Activated T-helper 17 cell treated with anti-CD3 and anti-CD28 coated beads, Interleukin-2, amount 50 U/mL, for 72 hours (primary cell): Measurements from ENCODE around the gene ADNP2. TPM values are rescaled to one million over a fixed set of nuclear protein-coding genes. Genes with fewer than 3 reads are reported as not detected.

ENCODE experiments used
- ATAC-seq: fragments of 150-1000 bp; cut with Tn5 transposase; replicated peaks from 2 replicates; pipeline ENCODE4 v1.10.0; 2021; ENCODE audit warnings: mild to moderate bottlenecking, moderate library complexity
- H3K27ac Mint-ChIP-seq: one replicate; pipeline ENCODE4 v1.8.0; 2022; ENCODE audit warnings: mixed read lengths
- H3K27me3 Mint-ChIP-seq: one replicate; pipeline ENCODE4 v1.8.0; 2022; ENCODE audit warnings: mixed read lengths
- H3K36me3 Mint-ChIP-seq: one replicate; pipeline ENCODE4 v1.8.0; 2022; ENCODE audit warnings: low read depth, mild to moderate bottlenecking, mixed read lengths
- H3K4me1 Mint-ChIP-seq: one replicate; pipeline ENCODE4 v1.8.0; 2022; ENCODE audit warnings: mixed read lengths
- H3K4me3 Mint-ChIP-seq: one replicate; pipeline ENCODE4 v1.8.0; 2022; ENCODE audit warnings: mild to moderate bottlenecking, mixed read lengths
- H3K9me3 Mint-ChIP-seq: one replicate; pipeline ENCODE4 v1.8.0; 2022; ENCODE audit warnings: mixed read lengths
- total RNA-seq, 2 donors: library from RNA; stranded (reverse); gene quantifications; one replicate each; pipeline ENCODE4 v1.2.3, GENCODE V29; 2022

ADNP2 gene
- total RNA-seq, 2 donors from 2014 or later = 31.8 to 34.9 TPM

DNA sequence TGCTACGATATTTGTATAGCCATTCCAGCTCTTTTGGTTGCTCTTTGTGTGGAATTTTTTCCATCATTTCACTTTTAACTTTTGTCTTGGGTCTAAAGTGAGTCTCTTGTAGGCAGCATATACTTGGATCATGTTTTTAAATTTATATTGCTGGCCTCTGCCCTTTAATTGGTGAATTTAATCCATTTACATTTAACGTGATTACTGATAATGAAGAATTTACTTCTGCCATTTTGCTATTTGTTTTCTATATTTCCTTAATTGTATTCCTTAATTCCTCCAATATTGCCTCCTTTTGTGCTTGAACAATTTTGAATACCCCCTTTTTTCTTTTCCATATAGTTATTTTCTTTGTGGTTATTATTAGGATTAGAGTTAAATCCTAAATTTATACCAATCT, 21.0 kb upstream of the ADNP2 start:
- Mint-ChIP-seq H3K9me3 (peaks cover 22% of the 10 kb centered on the region), H3K27ac (no peak overlapping the region), H3K4me1 (no peaks in the 10 kb centered on the region), H3K27me3 (peaks cover 14% of the 10 kb centered on the region), H3K4me3 (no peak overlapping the region), H3K36me3 (no peaks in the 10 kb centered on the region)
- no peak for ATAC-seq

DNA sequence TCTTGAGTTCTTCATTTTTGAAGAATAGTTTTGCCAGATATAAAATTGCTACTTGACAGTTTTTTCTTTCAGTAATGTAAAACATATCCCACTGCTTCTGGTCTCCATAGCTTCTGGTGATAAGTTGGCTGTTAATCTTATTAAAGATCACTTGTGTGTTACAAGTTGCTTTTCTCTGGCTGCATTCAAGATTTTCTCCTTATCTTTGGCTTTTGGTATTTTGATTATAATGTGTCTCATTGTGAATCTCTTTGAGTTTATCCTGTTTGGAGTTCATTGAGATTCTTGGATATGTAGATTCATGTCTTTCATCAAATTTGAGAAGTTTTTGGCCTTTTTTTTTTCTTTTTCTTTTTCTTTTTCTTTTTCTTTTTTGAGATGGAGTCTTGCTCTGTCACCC, 20.2 kb upstream of the ADNP2 start:
- H3K4me1 Mint-ChIP-seq = no peaks in the 10 kb centered on the region
- no peak overlapping the region for H3K27ac Mint-ChIP-seq
- H3K36me3 Mint-ChIP-seq = no peaks in the 10 kb centered on the region
- no peak for ATAC-seq
- peaks cover 23% of the 10 kb centered on the region for H3K9me3 Mint-ChIP-seq
- peaks cover 14% of the 10 kb centered on the region for H3K27me3 Mint-ChIP-seq
- H3K4me3 Mint-ChIP-seq = no peak overlapping the region

DNA sequence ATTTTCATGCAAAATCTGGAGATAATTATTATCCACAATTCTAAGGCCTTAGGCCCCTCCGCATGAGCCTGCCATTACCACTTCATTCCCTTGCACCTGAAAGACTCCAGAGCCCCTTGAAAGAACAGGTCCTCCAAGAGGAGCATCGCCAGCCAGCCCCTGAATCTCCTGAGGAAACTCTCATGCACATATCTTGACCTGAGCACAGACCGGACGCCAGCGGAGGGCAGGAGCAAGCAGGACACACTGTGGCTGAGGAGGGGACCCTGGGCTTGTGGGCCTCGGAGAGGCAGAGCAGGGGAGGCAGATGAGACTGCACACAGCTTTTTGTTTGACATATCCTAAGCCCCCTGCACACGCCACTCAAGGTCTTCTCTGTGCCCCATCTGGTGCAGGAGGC, 13.6 kb upstream of the ADNP2 start:
- no peak for ATAC-seq
- peaks cover 7% of the 10 kb centered on the region for H3K27me3 Mint-ChIP-seq
- no peaks in the 10 kb centered on the region for H3K36me3 Mint-ChIP-seq
- H3K4me1 Mint-ChIP-seq = no peaks in the 10 kb centered on the region
- H3K4me3 Mint-ChIP-seq = no peak overlapping the region
- H3K27ac Mint-ChIP-seq = no peak overlapping the region
- H3K9me3 Mint-ChIP-seq = peaks cover 3% of the 10 kb centered on the region

DNA sequence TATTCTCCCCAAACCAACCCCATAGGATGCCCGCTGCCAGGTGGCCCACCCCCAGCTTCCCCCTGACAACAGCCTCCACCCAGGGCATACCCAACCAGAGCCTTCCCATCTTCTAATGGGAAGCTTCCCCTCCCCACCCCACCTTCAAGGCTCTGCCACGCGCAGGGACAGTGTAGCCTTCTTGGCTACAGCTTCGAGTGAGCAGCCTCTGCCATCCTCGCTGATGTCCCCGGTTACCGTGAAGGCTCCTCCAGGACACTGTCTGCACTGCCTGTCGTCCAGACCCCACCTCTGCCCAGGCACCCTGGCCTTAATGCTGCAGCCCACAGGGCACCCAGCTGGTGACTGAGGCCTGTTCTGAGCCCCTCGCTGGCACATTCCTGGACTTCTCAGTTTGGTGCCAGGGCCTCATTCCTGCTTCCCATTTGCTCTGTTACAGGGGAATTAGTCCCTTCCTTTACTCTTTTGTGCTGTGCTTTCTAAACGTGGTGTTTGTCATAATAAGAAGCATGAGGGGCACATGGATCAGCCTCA, 13.0 kb upstream of the ADNP2 start:
- H3K27ac Mint-ChIP-seq = no peak overlapping the region
- no peaks in the 10 kb centered on the region for H3K4me1 Mint-ChIP-seq
- no peak for ATAC-seq
- H3K36me3 Mint-ChIP-seq = no peaks in the 10 kb centered on the region
- no peak overlapping the region for H3K4me3 Mint-ChIP-seq
- H3K27me3 Mint-ChIP-seq = peaks cover 7% of the 10 kb centered on the region
- peaks cover 7% of the 10 kb centered on the region for H3K9me3 Mint-ChIP-seq

DNA sequence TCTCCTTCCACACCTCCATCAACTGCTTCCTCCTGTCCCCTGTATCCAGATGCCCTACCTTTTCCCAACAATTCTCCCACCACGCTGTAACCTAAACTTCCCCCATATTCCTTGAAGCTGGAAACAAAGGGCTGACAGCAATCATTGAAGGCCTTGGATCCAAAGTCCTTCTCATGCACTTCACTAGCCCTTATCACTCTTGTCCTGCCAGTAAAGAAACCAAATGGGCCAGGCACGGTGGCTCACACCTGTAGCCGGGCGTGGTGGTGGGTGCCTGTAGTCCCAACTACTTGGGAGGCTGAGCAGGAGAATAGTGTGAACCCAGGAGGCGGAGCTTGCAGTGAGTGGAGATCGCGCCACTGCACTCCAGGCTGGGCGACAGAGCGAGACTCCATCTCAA, 11.9 kb upstream of the ADNP2 start:
- H3K27me3 Mint-ChIP-seq = no peaks in the 10 kb centered on the region
- no peak for ATAC-seq
- no peak overlapping the region for H3K4me3 Mint-ChIP-seq
- H3K36me3 Mint-ChIP-seq = no peaks in the 10 kb centered on the region
- peaks cover 12% of the 10 kb centered on the region for H3K9me3 Mint-ChIP-seq
- no peaks in the 10 kb centered on the region for H3K4me1 Mint-ChIP-seq
- no peak overlapping the region for H3K27ac Mint-ChIP-seq

DNA sequence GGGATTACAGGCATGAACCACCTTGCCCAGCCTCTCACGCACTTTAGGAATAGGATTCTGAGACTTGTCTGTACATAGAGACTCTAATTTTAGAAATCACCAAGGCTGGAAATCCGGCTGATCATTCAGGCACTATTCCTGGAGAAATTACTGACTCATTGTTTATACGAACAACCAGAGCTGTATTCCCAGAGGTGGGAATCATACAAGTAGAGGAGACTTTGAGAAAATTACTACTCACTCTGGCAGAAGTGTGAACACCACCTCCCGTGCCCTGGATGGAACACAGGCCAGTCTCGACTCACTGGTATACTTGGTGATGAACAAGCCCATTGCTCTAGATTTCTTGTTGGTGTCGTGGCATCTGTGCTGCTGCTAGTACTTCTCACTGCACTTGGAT, 5.8 kb upstream of the ADNP2 start:
- Mint-ChIP-seq H3K4me1 (peaks cover 29% of the 10 kb centered on the region), H3K4me3 (no peak overlapping the region)
- ATAC-seq = no peak

DNA sequence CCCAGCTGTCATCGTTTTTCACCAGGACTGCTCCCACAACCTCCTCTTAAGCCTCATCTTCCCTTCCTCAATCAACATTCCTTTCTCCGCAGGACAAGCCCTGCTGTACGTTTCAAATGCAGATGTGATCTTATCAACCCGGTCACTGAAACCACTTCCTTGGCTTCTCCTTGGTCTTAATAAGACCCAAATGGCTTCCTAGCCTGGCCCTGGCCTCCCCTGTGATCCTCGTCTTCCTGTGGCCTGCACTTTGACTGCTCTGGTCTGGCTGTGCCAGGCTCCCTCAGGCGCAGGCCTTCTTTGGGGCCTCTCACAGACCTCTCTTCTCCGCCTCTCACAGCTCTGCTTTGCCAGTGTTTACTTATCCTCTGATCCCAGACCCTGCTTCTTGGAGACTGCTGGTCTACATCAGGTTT, 4.7 kb upstream of the ADNP2 start:
- Mint-ChIP-seq H3K4me3 (no peak overlapping the region), H3K27ac (no peak overlapping the region), H3K36me3 (peaks cover 7% of the 10 kb centered on the region), H3K27me3 (no peaks in the 10 kb centered on the region), H3K4me1 (peaks cover 29% of the 10 kb centered on the region), H3K9me3 (peaks cover 9% of the 10 kb centered on the region)
- no peak for ATAC-seq

More for the DNA sequence above, 5.8 kb upstream of the ADNP2 start:
- H3K9me3 Mint-ChIP-seq = peaks cover 9% of the 10 kb centered on the region
- H3K27me3 Mint-ChIP-seq = no peaks in the 10 kb centered on the region
- no peaks in the 10 kb centered on the region for H3K36me3 Mint-ChIP-seq
- H3K27ac Mint-ChIP-seq = no peak overlapping the region

DNA sequence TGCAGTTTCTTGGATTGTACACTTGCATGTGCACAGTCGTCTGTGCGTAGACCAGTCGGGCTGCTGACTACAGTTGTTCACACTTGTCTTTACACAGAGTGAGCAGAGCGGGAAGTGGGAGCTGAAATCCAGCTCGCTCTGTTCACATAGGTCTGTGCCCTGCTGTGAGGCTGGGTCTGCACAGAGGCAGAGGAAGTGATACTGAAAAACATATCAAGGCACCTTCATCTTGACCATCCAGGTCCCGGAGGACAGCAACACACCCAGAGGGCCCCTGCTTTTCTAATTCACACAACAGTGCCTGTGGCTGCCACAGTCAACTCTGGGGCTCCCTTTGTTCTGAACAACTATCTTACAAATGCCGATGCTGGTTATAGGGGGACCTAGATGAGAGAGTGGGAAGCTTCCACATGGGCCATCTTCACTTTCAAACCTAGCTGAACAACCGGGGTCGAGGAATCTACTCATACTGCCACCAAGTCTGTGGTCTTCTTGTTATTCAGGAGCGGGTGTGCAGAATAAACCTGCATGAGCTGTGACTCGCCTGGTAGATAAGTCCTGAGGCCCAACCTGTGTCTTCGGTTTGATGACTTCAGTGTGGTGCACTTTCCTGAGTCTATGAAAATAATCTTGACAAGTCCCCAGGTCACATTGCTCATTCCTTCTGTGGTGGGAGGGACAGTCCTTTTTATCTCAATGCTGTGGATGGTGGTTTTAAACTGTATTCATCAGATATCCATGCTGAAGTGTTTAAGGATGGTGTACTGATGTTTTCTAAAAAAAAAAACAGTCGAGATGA, 3.5 kb upstream of the ADNP2 start:
- Mint-ChIP-seq H3K27me3 (no peaks in the 10 kb centered on the region), H3K36me3 (peaks cover 15% of the 10 kb centered on the region), H3K4me3 (peak overlapping the region; percentile 14), H3K4me1 (peaks cover 34% of the 10 kb centered on the region), H3K27ac (peak overlapping the region; percentile 56), H3K9me3 (peaks cover 9% of the 10 kb centered on the region)
- ATAC-seq = peak; percentile 46

DNA sequence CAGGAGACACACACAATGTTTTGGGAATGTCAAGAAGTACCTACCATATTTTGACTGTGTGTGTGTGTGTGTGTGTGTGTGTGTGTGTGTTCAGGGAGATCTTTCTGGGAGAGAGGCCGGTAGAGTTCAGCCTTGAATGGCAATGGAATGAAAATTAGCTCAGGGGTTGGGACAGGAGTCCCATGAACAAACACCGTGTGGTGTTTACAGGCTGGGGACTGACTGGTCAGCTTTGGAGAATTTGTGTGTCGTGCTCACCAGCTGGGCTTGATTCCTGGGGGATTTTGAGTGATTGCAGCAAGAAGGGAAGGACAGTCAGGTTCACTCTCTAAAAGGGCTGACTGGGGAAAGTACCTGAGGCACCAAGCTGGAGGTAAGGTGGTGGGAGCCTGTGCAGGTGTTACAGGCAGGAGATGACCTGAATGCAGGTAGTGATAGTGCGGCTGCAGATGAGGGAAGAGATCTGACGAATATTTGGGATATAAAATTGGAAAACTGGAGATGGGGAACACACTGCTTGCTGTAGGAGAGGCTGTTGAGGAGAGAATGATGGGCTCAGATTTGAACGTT, 2.5 kb upstream of the ADNP2 start:
- peaks cover 25% of the 10 kb centered on the region for H3K36me3 Mint-ChIP-seq
- no peak for ATAC-seq
- H3K4me1 Mint-ChIP-seq = peaks cover 38% of the 10 kb centered on the region
- H3K4me3 Mint-ChIP-seq = no peak overlapping the region
- H3K9me3 Mint-ChIP-seq = peaks cover 5% of the 10 kb centered on the region
- H3K27ac Mint-ChIP-seq = peak overlapping the region; percentile 5
- H3K27me3 Mint-ChIP-seq = no peaks in the 10 kb centered on the region

DNA sequence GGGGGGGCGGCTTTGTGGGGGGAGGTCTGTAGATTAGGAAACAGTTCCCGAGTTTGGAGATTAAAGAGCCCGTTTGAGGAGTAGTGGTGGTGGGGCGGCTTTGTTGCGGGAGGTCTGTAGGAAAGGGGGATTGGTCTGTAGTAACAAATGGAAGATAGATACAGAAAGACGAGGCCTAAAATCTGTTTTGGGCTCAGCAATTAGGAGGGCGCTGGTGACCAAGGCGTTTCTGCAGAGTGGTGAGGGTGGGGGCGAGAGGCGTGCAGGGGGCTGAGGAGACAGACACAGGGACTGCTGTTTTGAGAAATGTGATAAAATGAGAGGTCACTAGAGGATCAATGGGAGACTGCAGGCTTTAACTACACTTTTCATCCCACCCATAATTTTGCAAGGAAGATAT, 1.6 kb upstream of the ADNP2 start:
- peaks cover 25% of the 10 kb centered on the region for H3K36me3 Mint-ChIP-seq
- ATAC-seq = no peak

DNA sequence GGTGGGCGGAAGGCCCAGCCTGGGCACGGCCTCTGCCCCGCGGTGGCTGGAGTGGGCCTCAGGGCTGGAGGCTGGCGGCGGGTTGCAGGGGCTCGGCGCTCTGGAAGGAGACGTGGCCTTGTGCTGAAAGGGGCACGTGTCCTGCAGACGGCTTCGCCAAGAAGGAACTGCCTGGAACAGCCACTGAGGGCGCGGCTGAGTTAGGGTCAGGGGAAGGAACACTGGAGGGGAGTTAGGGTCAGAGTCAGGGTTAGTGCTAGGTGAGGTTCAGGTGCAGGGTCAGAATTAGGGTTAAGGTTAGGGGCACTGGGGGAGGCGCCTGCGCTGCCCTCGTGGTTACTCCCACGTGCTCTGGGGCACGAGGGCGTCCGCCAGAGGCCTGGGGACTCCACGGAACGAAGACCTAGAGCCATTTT, 933 bp upstream of the ADNP2 start:
- Mint-ChIP-seq H3K4me1 (peaks cover 44% of the 10 kb centered on the region), H3K27me3 (no peaks in the 10 kb centered on the region)

More for the DNA sequence above, 1.6 kb upstream of the ADNP2 start:
- H3K4me1 Mint-ChIP-seq = peaks cover 38% of the 10 kb centered on the region
- H3K4me3 Mint-ChIP-seq = peak overlapping the region; percentile 78
- no peaks in the 10 kb centered on the region for H3K27me3 Mint-ChIP-seq
- no peaks in the 10 kb centered on the region for H3K9me3 Mint-ChIP-seq
- H3K27ac Mint-ChIP-seq = peak overlapping the region; percentile 93

DNA sequence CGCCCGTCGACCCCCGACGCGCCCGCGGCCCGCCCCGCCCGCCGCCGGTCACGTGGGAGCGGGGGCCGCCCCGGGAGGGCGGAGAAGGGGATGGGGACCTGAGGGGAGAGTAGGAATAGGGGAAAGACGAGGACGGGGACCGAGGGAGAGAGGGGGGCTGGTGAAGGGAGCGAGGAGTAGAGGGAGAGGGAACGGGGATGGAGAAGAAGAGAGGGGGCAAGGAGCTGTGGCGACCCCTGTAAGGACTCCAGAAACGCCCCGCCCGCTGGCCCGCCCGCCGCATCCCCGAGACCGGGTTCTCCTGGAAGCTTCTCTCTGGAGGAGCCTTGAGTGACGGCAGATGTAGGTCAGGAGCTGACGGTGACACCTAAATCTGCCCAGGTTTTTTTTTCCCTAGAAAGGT, 615 bp downstream of the ADNP2 start:
- H3K36me3 Mint-ChIP-seq = peaks cover 37% of the 10 kb centered on the region
- H3K27me3 Mint-ChIP-seq = no peaks in the 10 kb centered on the region
- peak; percentile 9 for ATAC-seq
- no peaks in the 10 kb centered on the region for H3K9me3 Mint-ChIP-seq
- peak overlapping the region; percentile 10 for H3K27ac Mint-ChIP-seq
- H3K4me1 Mint-ChIP-seq = peaks cover 52% of the 10 kb centered on the region
- peak overlapping the region; percentile 78 for H3K4me3 Mint-ChIP-seq

More for the DNA sequence above, 933 bp upstream of the ADNP2 start:
- Mint-ChIP-seq H3K36me3 (peaks cover 32% of the 10 kb centered on the region), H3K27ac (peak overlapping the region; percentile 93), H3K9me3 (no peaks in the 10 kb centered on the region), H3K4me3 (peak overlapping the region; percentile 78)
- ATAC-seq = no peak

DNA sequence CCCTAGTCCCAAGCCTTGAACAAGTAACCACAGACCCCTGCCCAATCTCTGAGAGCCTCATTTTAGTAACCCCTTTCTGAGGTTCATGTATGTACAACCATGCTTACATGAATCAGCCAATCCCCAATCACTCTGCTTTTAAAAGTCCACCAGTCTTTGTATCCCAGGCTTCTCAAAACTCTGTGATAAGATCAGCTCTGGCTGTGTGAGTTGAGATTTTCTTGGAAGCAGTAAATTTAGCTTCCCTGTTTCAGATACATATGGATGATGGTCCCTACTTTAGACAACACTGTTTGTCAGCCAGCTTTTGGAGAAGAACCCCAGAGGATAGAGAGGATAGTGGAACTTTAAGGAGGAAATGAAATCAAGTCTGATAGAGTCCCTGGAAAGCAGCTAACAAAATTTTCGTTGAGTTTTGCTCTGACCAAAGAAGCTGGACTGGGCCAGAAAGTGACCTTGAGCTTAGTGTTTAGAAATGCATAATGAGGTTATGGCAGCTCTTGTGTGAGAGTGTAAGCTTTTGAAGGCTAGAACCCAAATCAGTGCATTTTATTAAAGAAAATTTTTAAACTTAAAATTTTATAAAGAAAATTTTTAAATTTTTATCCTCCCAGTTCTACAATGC, 3.7 kb downstream of the ADNP2 start:
- H3K36me3 Mint-ChIP-seq = peaks cover 52% of the 10 kb centered on the region
- H3K9me3 Mint-ChIP-seq = no peaks in the 10 kb centered on the region
- no peak for ATAC-seq
- H3K4me1 Mint-ChIP-seq = peaks cover 43% of the 10 kb centered on the region
- no peaks in the 10 kb centered on the region for H3K27me3 Mint-ChIP-seq
- H3K27ac Mint-ChIP-seq = no peak overlapping the region
- H3K4me3 Mint-ChIP-seq = no peak overlapping the region

DNA sequence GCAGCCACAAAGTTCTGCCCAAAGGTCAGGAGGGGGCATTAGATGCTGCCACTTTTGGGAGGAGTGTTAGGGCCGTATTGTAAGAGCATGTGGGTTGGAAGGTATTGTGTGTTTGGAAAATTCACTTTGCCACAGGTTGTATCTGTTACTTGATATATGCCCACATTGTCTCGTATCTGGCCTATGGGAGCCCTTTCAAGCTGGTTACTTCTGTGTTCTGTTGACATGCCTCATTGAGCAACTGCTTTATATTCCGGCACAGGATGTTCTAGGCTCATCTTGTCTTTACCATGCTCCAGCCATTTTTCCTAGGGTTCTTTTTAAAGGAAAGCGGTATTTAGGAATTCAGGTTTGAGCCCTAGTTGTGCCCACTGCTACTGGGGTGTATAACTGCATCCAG, 6.0 kb downstream of the ADNP2 start:
- Mint-ChIP-seq H3K36me3 (peaks cover 65% of the 10 kb centered on the region), H3K27me3 (no peaks in the 10 kb centered on the region), H3K27ac (no peak overlapping the region), H3K4me1 (peaks cover 42% of the 10 kb centered on the region), H3K4me3 (no peak overlapping the region), H3K9me3 (no peaks in the 10 kb centered on the region)
- ATAC-seq = no peak

DNA sequence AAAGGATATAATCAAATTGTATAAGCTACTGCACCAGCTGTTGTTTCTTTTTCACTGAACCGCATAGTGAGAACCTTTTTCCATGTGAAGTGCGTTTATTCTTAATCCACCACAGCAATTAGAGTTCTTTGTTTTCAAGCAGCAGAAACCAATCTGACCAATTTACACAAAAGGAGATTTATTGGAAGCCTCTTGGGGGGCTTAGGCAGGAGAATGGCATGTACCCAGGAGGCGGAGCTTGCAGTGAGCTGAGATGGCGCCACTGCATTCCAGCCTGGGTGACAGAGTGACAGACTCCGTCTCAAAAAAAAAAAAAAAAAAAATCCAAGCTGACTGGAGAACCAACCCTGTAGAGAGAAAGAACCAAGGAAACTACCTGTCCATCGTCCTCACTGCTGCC, 10.0 kb downstream of the ADNP2 start:
- Mint-ChIP-seq H3K36me3 (peaks cover 75% of the 10 kb centered on the region), H3K4me3 (no peak overlapping the region), H3K27me3 (no peaks in the 10 kb centered on the region), H3K27ac (no peak overlapping the region), H3K4me1 (peaks cover 27% of the 10 kb centered on the region), H3K9me3 (no peaks in the 10 kb centered on the region)
- ATAC-seq = no peak
